Measurements from ENCODE around the gene MIX23.

GRCh38 chr3:122382888-122383666, at the start of gene MIX23:
- TF ChIP-seq CTCF (IDR thresholded peaks at IDR 0.05) (no peak), POLR2A (IDR thresholded peaks at IDR 0.05) (peak in 1 of 2 donors; percentile 15)
